Bronchial epithelial cell (primary cell): ENCODE data around the gene RASSF4. TPM values are rescaled to one million over a fixed set of nuclear protein-coding genes. Genes with fewer than 3 reads are reported as not detected.

ENCODE experiments used
- DNase-seq: peaks from one replicate; pipeline ENCODE4 v3.0.0-alpha.2; 2010; ENCODE audit warnings: low read depth
- FAIRE-seq: peaks from 2 replicates; lab custom pipeline; 2011; peaks lifted over from hg19 to GRCh38; lab: Jason Lieb, UNC
- H3K27me3 ChIP-seq: 2 replicates; pipeline ENCODE4 v1.5.1; 2011; ENCODE audit warnings: low read length; ENCODE audit not compliant: control insufficient read depth, insufficient read depth
- H3K36me3 ChIP-seq: 2 replicates; pipeline ENCODE4 v1.5.1; 2011; ENCODE audit warnings: low read length; ENCODE audit not compliant: control insufficient read depth, insufficient read depth
- H3K4me3 ChIP-seq: 2 replicates; pipeline ENCODE4 v1.5.1; 2011; ENCODE audit warnings: mild to moderate bottlenecking, low read depth, low read length, control low read depth
- CTCF ChIP-seq: IDR thresholded peaks from 2 replicates; pipeline ENCODE4 v1.5.1; 2011; ENCODE audit warnings: mild to moderate bottlenecking, moderate library complexity, low read length, control low read depth, inconsistent platforms; ENCODE audit not compliant: insufficient read depth, severe bottlenecking
- total RNA-seq: library from RNA; depleted of rRNA; stranded (reverse); fragments of >200 nt; gene quantifications from 2 replicates; pipeline ENCODE4 v1.2.1, GENCODE V29; 2014

The RASSF4 gene
- total RNA-seq, 1 donor from 2014 or later: 0.26 TPM

GRCh38 chr10:44921506-44921905 lies 38.1 kb upstream of the RASSF4 start:
- no peak for FAIRE-seq
- Histone ChIP-seq H3K27me3 (no peaks in the 10 kb centered on the region), H3K36me3 (no peaks in the 10 kb centered on the region), H3K4me3 (no peak overlapping the region)
- TF ChIP-seq CTCF: no peak
- DNase-seq: no peak

- FAIRE-seq: no peak
- Histone ChIP-seq H3K4me3 (no peak overlapping the region), H3K27me3 (no peaks in the 10 kb centered on the region), H3K36me3 (no peaks in the 10 kb centered on the region)
- no peak for TF ChIP-seq CTCF
- no peak for DNase-seq
Measured at GRCh38 chr10:44922021-44922420, 37.6 kb upstream of the RASSF4 start.

- DNase-seq: no peak
- Histone ChIP-seq H3K27me3 (no peaks in the 10 kb centered on the region), H3K4me3 (no peak overlapping the region), H3K36me3 (no peaks in the 10 kb centered on the region)
- no peak for TF ChIP-seq CTCF
- FAIRE-seq: no peak
Measured at GRCh38 chr10:44922796-44923545, 36.6 kb upstream of the RASSF4 start.

GRCh38 chr10:44923611-44924010 lies 36.0 kb upstream of the RASSF4 start:
- Histone ChIP-seq H3K36me3 (no peaks in the 10 kb centered on the region), H3K27me3 (no peaks in the 10 kb centered on the region), H3K4me3 (no peak overlapping the region)
- DNase-seq: no peak
- FAIRE-seq: no peak
- TF ChIP-seq CTCF: no peak

- no peak overlapping the region for H3K4me3 ChIP-seq
- no peak for DNase-seq
- FAIRE-seq: no peak
- no peak for TF ChIP-seq CTCF
- H3K27me3 ChIP-seq: no peaks in the 10 kb centered on the region
- H3K36me3 ChIP-seq: no peaks in the 10 kb centered on the region
Measured at GRCh38 chr10:44924261-44925040, 35.2 kb upstream of the RASSF4 start.
